MM.1S (cell line): ENCODE measurements around the gene BOC.

Source experiments
- CTCF ChIP-seq: fragments of 300-600 bp; sonication (generic); IDR thresholded peaks from 2 replicates; pipeline ENCODE4 v1.5.1; 2016; ENCODE audit warnings: antibody characterized with exemption, low read length, mixed read lengths
- EZH2 ChIP-seq: fragments of 300-600 bp; sonication (generic); optimal IDR thresholded peaks from 2 replicates; pipeline ENCODE3; 2017; ENCODE audit warnings: low read depth, mild to moderate bottlenecking, antibody characterized with exemption, low read length, mixed read lengths

- TF ChIP-seq CTCF (no peak), EZH2 (no peak)
Measured at GRCh38 chr3:113247675-113248458, 36.5 kb downstream of the BOC start.
